Mammary epithelial cell (primary cell): Measurements from ENCODE around the gene SLC36A3.

Experiments
- CTCF ChIP-seq, 2 donors: IDR thresholded peaks in 1 of 2; conservative IDR thresholded peaks in 1 of 2; 2 replicates each; pipeline ENCODE4 v1.5.1; 2011 to 2012; ENCODE audit warnings: inconsistent platforms in 2 of 2, low read length in 2 of 2, mild to moderate bottlenecking in 2 of 2, control low read depth in 1 of 2, low read depth in 1 of 2; ENCODE audit not compliant: insufficient read depth in 1 of 2; ENCODE audit errors: extremely low read depth in 1 of 2
- EZH2 ChIP-seq: IDR thresholded peaks from 2 replicates; pipeline ENCODE4 v1.6.1; 2012; ENCODE audit warnings: low read length, inconsistent platforms, borderline replicate concordance

- TF ChIP-seq CTCF (conservative IDR thresholded peaks at IDR 0.05 in 1 of 2, IDR thresholded peaks at IDR 0.05 in 1 of 2; ENCODE audit: extremely low read depth in 1 of 2, insufficient read depth in 1 of 2, low read depth in 1 of 2, low read length in 2 of 2) (no peak), EZH2 (no peak)
Measured at GRCh38 chr5:151234476-151235238, 68.9 kb downstream of the SLC36A3 start.
